SU-DHL-6 (cell line): ENCODE results near the gene ZNF668.

ENCODE experiments used
- H2AFZ ChIP-seq: fragments of 200-600 bp; sonication (generic); 2 replicates; pipeline ENCODE4 v1.6.1; 2014; ENCODE audit warnings: low read depth, mild to moderate bottlenecking, moderate library complexity, mixed read lengths, antibody characterized with exemption, low read length; ENCODE audit not compliant: severe bottlenecking
- H3F3A ChIP-seq: fragments of 200-600 bp; shearing (Covaris generic); 2 replicates; pipeline ENCODE4 v1.6.0; 2016; ENCODE audit warnings: antibody characterized with exemption, mild to moderate bottlenecking; ENCODE audit not compliant: insufficient read depth
- H3K27ac ChIP-seq: fragments of 200-600 bp; sonication (generic); 2 replicates; pipeline ENCODE4 v1.5.1; 2016; ENCODE audit warnings: low read depth, mild to moderate bottlenecking, low read length, moderate library complexity, mixed read lengths
- H3K27me3 ChIP-seq: fragments of 200-600 bp; sonication (generic), shearing (Covaris generic); 2 replicates; pipeline ENCODE4 v1.6.0; 2014; ENCODE audit warnings: mild to moderate bottlenecking, low read length
- H3K36me3 ChIP-seq: fragments of 200-600 bp; sonication (generic); 2 replicates; pipeline ENCODE4 v1.6.1; 2014; ENCODE audit warnings: mild to moderate bottlenecking, low read length, mixed read lengths
- H3K4me2 ChIP-seq: fragments of 300-600, 200-600 bp; shearing (Covaris generic), sonication (generic); 2 replicates; pipeline ENCODE4 v1.6.0; 2014; ENCODE audit warnings: low read length, low read depth, mild to moderate bottlenecking; ENCODE audit not compliant: poor library complexity, severe bottlenecking
- H3K4me3 ChIP-seq: fragments of 200-600 bp; sonication (generic); 2 replicates; pipeline ENCODE4 v1.5.1; 2014; ENCODE audit warnings: antibody characterized with exemption, low read length, mild to moderate bottlenecking, mixed read lengths; ENCODE audit not compliant: insufficient read depth, poor library complexity, severe bottlenecking
- H3K79me2 ChIP-seq: fragments of 200-600 bp; sonication (generic); 2 replicates; pipeline ENCODE4 v1.6.1; 2014; ENCODE audit warnings: mild to moderate bottlenecking, low read length, moderate library complexity; ENCODE audit not compliant: insufficient read depth
- H3K9ac ChIP-seq: fragments of 200-600 bp; sonication (generic); 2 replicates; pipeline ENCODE4 v1.7.0; 2014; ENCODE audit warnings: mild to moderate bottlenecking, low read length
- H3K9me2 ChIP-seq: fragments of 200-600 bp; sonication (generic); replicated peaks from 2 replicates; pipeline ENCODE4 v1.6.1; 2014; ENCODE audit warnings: low read length; ENCODE audit not compliant: insufficient read depth
- H3K9me3 ChIP-seq: fragments of 200-600 bp; sonication (generic); 2 replicates; pipeline ENCODE4 v1.6.1; 2014; ENCODE audit warnings: low read length, mixed read lengths; ENCODE audit not compliant: insufficient read depth
- H4K20me1 ChIP-seq: fragments of 200-600 bp; sonication (generic); 2 replicates; pipeline ENCODE4 v1.6.1; 2014; ENCODE audit warnings: low read depth, mild to moderate bottlenecking, antibody characterized with exemption, low read length, moderate library complexity, mixed read lengths
- EZH2phosphoT487 ChIP-seq: fragments of 200-600 bp; sonication (generic), shearing (Covaris generic); conservative IDR thresholded peaks from 2 replicates; pipeline ENCODE4 v1.6.1; 2018; ENCODE audit warnings: mild to moderate bottlenecking, antibody characterized with exemption, low read length, moderate library complexity, mixed read lengths
- TF ChIP-seq, protein P1 (sequence below): fragments of 200-600 bp; sonication (generic); IDR thresholded peaks from one replicate; pipeline ENCODE4 v1.5.1; 2017; ENCODE audit warnings: antibody characterized with exemption, mild to moderate bottlenecking, low read length, moderate library complexity; ENCODE audit not compliant: insufficient read depth, poor library complexity, severe bottlenecking

ZNF668 gene

DNA sequence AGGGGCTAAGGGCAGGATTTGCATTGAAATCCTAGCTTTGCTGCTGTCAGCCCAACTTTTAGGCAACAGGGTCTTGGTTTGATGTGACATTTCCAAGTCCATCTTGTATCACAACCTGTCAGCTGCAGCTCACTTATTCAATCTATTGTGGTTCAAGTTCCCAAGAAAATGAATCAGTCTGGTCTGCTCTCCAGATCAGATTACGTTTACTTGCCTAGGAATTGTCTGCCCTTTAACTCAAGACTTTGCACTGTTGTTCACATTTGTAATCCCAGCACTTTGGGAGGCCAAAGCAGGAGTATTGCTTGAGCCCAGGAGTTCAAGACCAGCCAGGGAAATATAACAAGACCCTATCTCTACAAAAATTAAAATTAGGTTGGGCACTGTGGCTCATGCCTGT lies 30.7 kb downstream of the ZNF668 start:
- Histone ChIP-seq H4K20me1 (no peaks in the 10 kb centered on the region), H3K9me3 (no peaks in the 10 kb centered on the region), H3K27me3 (no peaks in the 10 kb centered on the region), H3K27ac (no peak overlapping the region), H3K4me3 (no peak overlapping the region), H3F3A (no peaks in the 10 kb centered on the region), H3K36me3 (no peaks in the 10 kb centered on the region), H3K9me2 (no peaks in the 10 kb centered on the region), H3K79me2 (no peaks in the 10 kb centered on the region), H2AFZ (no peak overlapping the region), H3K4me2 (no peak overlapping the region), H3K9ac (no peak overlapping the region)
- no peak for TF ChIP-seq EZH2phosphoT487
- TF ChIP-seq, protein P1, sequence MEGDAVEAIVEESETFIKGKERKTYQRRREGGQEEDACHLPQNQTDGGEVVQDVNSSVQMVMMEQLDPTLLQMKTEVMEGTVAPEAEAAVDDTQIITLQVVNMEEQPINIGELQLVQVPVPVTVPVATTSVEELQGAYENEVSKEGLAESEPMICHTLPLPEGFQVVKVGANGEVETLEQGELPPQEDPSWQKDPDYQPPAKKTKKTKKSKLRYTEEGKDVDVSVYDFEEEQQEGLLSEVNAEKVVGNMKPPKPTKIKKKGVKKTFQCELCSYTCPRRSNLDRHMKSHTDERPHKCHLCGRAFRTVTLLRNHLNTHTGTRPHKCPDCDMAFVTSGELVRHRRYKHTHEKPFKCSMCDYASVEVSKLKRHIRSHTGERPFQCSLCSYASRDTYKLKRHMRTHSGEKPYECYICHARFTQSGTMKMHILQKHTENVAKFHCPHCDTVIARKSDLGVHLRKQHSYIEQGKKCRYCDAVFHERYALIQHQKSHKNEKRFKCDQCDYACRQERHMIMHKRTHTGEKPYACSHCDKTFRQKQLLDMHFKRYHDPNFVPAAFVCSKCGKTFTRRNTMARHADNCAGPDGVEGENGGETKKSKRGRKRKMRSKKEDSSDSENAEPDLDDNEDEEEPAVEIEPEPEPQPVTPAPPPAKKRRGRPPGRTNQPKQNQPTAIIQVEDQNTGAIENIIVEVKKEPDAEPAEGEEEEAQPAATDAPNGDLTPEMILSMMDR: no peak

DNA sequence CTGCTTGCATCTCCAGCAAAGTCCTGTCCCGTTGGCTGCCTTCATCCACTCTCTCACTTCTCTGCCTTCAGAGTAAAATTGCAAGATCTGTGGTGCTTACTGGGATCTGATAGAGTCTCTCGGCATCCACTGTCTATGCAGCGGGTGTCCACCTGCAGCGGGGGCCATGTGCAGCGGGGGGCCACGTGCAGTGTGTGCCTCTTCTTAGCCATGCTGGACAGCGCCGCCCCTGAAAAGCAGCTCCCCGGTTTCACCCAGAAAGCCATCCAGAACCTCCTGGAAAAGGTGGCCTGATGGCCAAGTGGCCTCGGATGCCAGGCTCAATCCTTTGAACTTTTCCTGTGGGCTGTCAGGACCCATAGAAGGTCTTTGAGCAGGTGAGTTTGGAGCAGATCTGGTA lies 31.2 kb downstream of the ZNF668 start:
- Histone ChIP-seq H3K9me2 (no peaks in the 10 kb centered on the region), H4K20me1 (no peaks in the 10 kb centered on the region), H2AFZ (no peak overlapping the region), H3K4me2 (no peak overlapping the region), H3F3A (no peaks in the 10 kb centered on the region), H3K4me3 (no peak overlapping the region), H3K27ac (no peak overlapping the region), H3K27me3 (no peaks in the 10 kb centered on the region), H3K79me2 (no peaks in the 10 kb centered on the region), H3K9me3 (no peaks in the 10 kb centered on the region), H3K9ac (no peak overlapping the region), H3K36me3 (no peaks in the 10 kb centered on the region)
- TF ChIP-seq EZH2phosphoT487: no peak
- TF ChIP-seq, protein P1: no peak

DNA sequence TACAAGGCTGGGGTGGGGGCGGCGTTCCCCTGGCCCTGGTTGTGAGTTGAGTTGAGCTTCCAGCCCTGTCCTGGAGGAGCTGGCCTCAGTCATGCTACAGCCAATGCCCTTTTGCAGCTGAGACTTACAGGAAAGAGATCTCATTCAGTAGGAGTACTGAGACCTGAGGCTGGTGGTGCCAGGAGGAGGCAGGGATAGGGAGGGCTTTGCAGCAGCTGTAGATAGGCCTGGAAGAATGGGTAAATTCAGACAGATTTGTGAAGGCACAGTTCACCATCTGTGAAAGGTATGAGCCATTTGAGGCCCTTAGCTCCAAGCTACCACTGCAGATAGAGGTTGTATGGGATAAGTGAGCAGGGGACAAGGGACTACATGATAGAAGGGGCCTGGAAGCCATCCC lies 35.0 kb downstream of the ZNF668 start:
- no peak overlapping the region for H3K4me2 ChIP-seq
- H3K27me3 ChIP-seq: no peaks in the 10 kb centered on the region
- no peaks in the 10 kb centered on the region for H3K79me2 ChIP-seq
- H3K9me2 ChIP-seq: no peaks in the 10 kb centered on the region
- H3K36me3 ChIP-seq: no peaks in the 10 kb centered on the region
- no peak overlapping the region for H3K4me3 ChIP-seq
- no peak for TF ChIP-seq EZH2phosphoT487
- TF ChIP-seq, protein P1: no peak
- no peaks in the 10 kb centered on the region for H3K9me3 ChIP-seq
- no peaks in the 10 kb centered on the region for H4K20me1 ChIP-seq
- H2AFZ ChIP-seq: no peak overlapping the region
- no peak overlapping the region for H3K9ac ChIP-seq
- H3F3A ChIP-seq: no peaks in the 10 kb centered on the region
- H3K27ac ChIP-seq: no peak overlapping the region
